H7 (cell line): Measurements from ENCODE around the gene TAF8. TPM values are rescaled to one million over a fixed set of nuclear protein-coding genes. Genes with fewer than 3 reads are reported as not detected.
A peak's percentile ranks its signal among the peaks of the same experiment; 100 is the strongest.
"Not testable (repeated sequence)": the region's sequence is repeated elsewhere in the genome, so short reads cannot be mapped to it uniquely, and the experiment has no call there.

ENCODE experiments used
- DNase-seq: peaks from one replicate; pipeline ENCODE4 v3.0.0; 2012
- H3K27me3 ChIP-seq: 2 replicates; pipeline ENCODE4 v1.6.0; 2011; ENCODE audit warnings: mild to moderate bottlenecking, low read length; ENCODE audit not compliant: control insufficient read depth, insufficient read depth
- H3K36me3 ChIP-seq: replicated peaks from 2 replicates; pipeline ENCODE4 v1.5.1; 2011; ENCODE audit warnings: low read length; ENCODE audit not compliant: control insufficient read depth, insufficient read depth
- H3K4me3 ChIP-seq: 2 replicates; pipeline ENCODE4 v1.5.1; 2011; ENCODE audit warnings: low read depth, mild to moderate bottlenecking, control low read depth, low read length, moderate library complexity; ENCODE audit not compliant: insufficient read depth
- total RNA-seq: library from RNA; depleted of rRNA; stranded (reverse); fragments of >200 nt; shearing (Covaris generic); gene quantifications from 2 replicates; pipeline ENCODE4 v1.2.3, GENCODE V29; 2014

TAF8 gene
- total RNA-seq, 1 experiment from 2014 or later = 8.7 TPM

GRCh38 chr6:42022755-42023384 is 27.5 kb upstream of the TAF8 start:
- Histone ChIP-seq H3K4me3 (no peak overlapping the region), H3K27me3 (no peaks in the 10 kb centered on the region; the same call in 1 of the 2 replicates)
- DNase-seq = no peak

GRCh38 chr6:42025066-42025844 is 25.1 kb upstream of the TAF8 start:
- Histone ChIP-seq H3K4me3 (no peak overlapping the region), H3K27me3 (no peaks in the 10 kb centered on the region; the same call in 1 of the 2 replicates), H3K36me3 (no peaks in the 10 kb centered on the region)
- DNase-seq = peak; percentile 30

More at GRCh38 chr6:42022755-42023384, 27.5 kb upstream of the TAF8 start:
- H3K36me3 ChIP-seq = no peaks in the 10 kb centered on the region

- Histone ChIP-seq H3K27me3 (no peaks in the 10 kb centered on the region; the same call in 1 of the 2 replicates), H3K36me3 (no peaks in the 10 kb centered on the region), H3K4me3 (no peak overlapping the region)
- DNase-seq = no peak
Observed at GRCh38 chr6:42025845-42026243, 24.5 kb upstream of the TAF8 start.

GRCh38 chr6:42026540-42026939 is 23.8 kb upstream of the TAF8 start:
- Histone ChIP-seq H3K36me3 (no peaks in the 10 kb centered on the region), H3K27me3 (no peaks in the 10 kb centered on the region), H3K4me3 (no peak overlapping the region)
- no peak for DNase-seq

DNA sequence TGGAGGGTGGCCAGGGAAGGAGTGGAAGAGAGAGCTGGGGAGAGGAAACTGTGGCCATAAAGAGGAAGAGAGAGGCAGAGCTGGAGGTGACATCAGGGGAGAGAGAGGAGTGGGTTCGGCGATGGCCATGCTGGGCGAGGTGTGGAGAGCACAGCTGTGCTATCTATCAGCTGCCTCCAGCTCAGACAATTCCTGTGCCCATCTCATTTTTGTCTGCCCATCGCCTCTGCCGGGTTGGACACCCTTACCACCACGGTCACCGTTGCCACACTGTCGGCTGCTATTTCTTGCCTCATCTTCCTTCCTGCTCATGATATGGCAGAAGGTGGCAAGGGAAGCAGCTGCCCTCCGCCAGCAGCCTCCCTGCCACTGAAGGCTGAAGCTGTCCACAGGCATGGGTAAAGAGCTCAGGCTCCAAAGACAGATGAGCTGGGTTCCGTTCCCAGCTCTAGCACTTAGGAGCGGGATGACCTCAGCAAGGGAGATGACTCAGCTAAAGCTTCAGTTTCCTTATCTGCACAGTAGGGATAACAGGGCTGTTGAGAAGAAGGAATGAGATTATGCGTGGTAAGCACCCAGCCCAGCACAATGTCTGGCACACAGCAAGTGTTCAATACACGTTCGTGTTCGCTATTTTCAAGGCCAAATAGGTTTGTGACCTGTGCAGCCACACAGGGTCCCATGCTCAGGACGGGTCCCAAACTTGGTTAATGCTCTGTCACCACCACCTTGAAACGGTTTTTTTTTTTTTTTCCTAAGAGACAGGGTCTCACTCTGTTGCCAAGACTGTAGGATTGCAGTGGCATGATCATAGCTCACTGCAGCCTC is 21.9 kb upstream of the TAF8 start:
- H3K36me3 ChIP-seq = no peaks in the 10 kb centered on the region
- H3K27me3 ChIP-seq = no peaks in the 10 kb centered on the region
- no peak overlapping the region for H3K4me3 ChIP-seq
- peak; percentile 35 for DNase-seq

GRCh38 chr6:42029062-42029685 is 21.1 kb upstream of the TAF8 start:
- no peak for DNase-seq
- Histone ChIP-seq H3K27me3 (no peaks in the 10 kb centered on the region), H3K4me3 (no peak overlapping the region), H3K36me3 (no peaks in the 10 kb centered on the region)

DNA sequence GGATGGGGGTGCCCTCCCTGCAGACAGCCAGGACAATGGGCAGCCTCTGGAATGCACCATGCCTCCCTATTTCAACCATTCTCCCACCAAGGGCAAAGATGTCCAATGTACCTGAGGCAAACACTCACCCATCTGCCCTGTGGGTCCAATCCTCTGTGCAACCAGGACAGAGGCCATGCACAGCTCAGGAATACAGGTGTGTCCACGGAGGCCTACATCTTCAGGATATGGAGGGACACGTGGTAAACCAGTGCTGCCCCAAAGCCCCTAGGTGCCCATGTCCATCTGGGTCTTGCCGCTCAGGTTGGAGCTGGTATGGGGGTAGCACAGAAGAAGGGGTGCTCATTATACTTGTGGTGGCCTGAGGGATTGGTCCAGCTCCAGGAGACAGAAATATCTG is 20.4 kb upstream of the TAF8 start:
- Histone ChIP-seq H3K36me3 (no peaks in the 10 kb centered on the region), H3K27me3 (no peaks in the 10 kb centered on the region), H3K4me3 (no peak overlapping the region)
- no peak for DNase-seq

DNA sequence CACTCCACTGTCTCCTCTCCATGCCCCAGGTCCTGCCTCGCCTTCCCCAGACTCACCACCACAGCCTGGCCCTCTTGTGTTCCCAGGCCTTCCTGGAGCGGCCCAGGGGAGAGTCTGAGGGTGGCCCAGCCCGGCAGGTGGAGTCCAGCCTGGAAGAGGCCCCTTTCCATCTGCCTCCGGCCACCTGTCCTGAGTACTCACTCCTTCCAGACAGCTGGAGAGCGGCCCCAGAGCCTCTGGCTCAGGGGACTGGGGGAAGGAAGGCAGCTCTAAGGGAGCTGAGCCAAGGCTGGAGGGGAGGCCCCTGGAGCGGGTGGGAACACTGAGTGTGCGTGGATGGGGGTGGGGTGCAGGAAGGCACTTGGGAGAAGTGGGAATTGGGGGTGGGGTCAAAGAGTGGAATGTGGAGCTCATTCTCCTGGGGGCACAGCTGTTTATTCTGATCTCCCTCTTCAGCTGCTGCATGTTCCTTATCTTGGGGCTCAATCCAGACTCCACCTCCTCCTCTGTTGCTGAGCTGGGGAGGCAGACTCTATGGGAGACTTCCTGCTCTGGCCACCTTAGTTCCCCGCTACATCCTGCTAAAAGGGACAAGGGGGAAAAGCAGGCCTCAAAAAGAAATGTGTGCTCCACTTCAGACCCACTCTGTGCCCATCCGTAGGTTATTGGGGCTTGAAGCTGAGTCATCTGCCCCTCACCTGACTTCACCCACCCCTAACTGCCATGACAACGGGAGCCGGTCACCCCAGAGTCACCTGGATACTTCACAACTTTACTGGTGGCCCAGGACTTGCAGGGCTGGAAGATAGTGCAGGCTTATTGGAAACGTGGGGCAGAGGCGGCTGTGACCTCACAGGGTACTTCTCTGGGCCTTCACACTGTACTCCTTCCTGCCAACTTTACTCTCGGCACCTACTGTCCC is 19.5 kb upstream of the TAF8 start:
- DNase-seq = peak; percentile 76
- H3K4me3 ChIP-seq = no peak overlapping the region
- H3K36me3 ChIP-seq = no peaks in the 10 kb centered on the region
- H3K27me3 ChIP-seq = no peaks in the 10 kb centered on the region

- no peak overlapping the region for H3K4me3 ChIP-seq
- no peaks in the 10 kb centered on the region for H3K27me3 ChIP-seq
- DNase-seq = no peak
- H3K36me3 ChIP-seq = no peaks in the 10 kb centered on the region
Observed at GRCh38 chr6:42032366-42032765, 18.0 kb upstream of the TAF8 start.

GRCh38 chr6:42037669-42038068 is 12.7 kb upstream of the TAF8 start:
- H3K4me3 ChIP-seq, H3K27me3 ChIP-seq, H3K36me3 ChIP-seq, DNase-seq: not testable (repeated sequence)

GRCh38 chr6:42038163-42038562 is 12.2 kb upstream of the TAF8 start:
- Histone ChIP-seq H3K4me3 (no peak overlapping the region), H3K36me3 (no peaks in the 10 kb centered on the region), H3K27me3 (peaks cover 2% of the 10 kb centered on the region)
- DNase-seq = no peak

GRCh38 chr6:42038811-42039408 is 11.4 kb upstream of the TAF8 start:
- Histone ChIP-seq H3K27me3 (peaks cover 2% of the 10 kb centered on the region), H3K36me3 (no peaks in the 10 kb centered on the region), H3K4me3 (no peak overlapping the region)
- DNase-seq = no peak

DNA sequence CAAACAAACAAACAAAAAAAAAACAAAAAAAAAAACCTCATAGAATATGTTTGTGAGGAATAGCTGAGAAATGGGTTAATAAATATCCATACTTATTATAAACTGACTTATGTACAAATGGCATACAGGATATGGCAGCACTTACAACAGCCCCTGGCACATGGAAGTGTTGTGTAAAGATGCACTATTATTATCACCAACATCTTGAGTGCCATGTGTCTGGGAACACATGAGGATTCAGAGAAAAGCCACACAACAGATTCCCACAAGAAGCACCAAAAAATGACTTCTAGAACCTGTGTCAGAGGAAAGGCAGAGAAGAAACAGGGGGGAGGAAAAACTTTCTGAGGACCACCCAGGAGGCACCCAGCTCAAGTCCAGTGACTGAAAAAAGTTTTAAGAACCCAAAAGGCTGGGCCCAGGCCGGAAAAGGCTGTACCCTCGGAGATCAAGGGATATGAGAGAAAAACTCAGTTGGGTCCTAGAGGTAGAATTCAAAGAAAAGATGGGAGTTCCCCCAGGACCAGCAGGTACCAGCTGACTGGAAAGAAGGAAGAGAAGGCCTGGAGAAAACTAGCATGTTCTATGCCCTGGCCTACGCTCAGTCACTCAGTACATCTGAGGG is 9.4 kb upstream of the TAF8 start:
- no peak for DNase-seq
- Histone ChIP-seq H3K4me3 (no peak overlapping the region), H3K36me3 (no peaks in the 10 kb centered on the region), H3K27me3 (peaks cover 15% of the 10 kb centered on the region)
